Measurements from ENCODE around the gene ARVCF. TPM values are rescaled to one million over a fixed set of nuclear protein-coding genes. Genes with fewer than 3 reads are reported as not detected.

Gene ARVCF
- total RNA-seq, 1 donor from 2014 or later, result 26.8 TPM

DNA sequence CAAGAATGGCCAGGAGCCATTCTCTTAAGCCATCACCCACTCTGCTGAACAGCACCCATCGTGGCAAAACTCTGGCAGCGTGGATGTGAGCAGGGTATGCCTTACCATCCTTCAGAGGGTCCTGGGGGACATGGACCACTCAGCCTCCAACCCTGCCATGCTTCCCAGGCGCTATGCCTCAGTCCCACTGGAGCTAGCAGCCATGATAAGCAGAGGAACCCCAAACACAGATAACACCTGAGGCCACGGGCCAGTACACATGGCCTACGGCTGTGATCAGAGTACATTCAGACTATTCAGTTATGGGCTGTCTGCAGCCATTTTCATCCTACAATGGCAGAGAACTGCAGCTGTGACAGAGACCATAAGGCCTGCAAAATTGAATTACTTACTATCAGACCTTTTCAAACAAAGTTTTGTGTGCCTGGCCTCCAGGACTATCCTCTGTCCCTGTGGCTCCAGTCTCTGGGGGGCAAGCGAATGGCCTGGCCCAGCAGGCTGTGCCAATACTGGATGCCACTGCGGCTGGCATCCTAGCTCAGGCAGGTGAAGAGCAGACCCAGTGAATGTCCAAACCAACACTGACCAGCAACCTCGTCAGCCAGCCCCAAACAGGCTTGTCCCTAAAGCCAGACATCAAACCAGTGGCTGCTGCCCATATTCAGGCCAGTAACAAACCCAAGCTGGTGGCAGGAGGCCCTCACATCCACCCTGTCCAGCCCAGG lies 6.9 kb downstream of the ARVCF start:
- DNase-seq, result peak; percentile 16
- ATAC-seq, result no peak
- intact Hi-C loops (cut with micrococcal nuclease), result loop anchor here (5.0 kb wide), 1 partner anchor 37 kb away; no protein-coding TSS in a partner anchor

DNA sequence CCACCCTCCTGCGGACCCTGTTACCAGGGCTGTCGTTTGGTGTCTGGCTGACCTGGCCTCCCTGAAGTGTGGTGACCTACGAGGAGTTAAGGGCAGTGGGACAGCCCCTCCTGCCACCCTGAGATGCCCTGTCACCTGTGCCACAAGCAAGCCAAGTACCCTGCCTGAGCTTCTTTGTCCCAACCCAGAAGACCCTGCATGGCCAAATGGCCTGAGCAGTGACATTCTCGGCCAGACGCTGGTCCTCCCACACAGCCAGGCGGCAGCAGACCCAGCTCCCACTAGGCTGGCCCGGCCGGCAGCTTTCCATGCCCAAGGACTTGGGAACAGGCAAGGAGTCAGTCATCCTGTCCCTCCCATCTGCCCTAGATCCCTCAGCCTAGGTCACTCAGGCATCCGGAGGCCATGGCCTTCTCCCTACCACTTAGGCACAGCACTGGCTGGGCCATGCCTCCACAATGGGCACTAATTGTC lies 7.6 kb downstream of the ARVCF start:
- ATAC-seq (no peak), DNase-seq (peak; percentile 18)
- intact Hi-C loops (cut with micrococcal nuclease), result no loop called here

DNA sequence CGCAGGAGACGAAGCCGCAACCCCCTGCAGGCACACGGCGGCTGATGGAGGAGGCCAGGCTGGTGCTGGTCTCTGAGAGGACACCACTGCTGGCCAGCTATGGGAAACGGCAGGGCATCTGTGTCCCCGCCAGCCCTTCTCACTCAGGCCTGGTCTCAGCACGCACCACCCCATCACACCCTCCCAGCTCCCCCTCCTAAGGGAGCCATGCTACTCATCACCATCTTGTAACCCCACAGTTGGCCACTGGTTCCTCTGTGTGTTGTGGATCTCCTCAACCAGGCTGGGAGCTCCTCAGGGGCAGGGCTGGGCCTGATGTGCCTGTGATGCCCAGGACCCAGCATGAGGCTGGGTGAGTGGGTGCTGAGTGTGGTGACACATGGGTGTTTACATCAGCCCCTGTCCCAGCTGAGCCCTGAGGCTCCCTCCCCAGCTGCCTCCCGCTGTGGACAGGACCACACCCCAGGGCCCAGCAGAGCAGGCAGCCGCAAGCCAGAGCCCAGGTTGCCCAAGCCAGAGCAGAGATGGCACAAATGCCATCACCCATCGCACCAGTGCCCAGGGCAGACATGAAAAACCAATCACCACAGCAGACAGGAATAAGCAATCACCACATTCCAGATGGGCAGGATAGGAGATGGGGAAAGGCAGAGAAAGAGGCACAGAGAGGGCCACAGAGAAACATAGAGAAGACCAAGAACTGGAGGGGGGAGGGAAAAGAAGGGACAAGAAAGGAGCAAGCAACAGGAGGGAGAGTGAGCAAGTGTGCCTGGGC lies 8.2 kb downstream of the ARVCF start:
- DNase-seq (peak; percentile 21), ATAC-seq (no peak)
- intact Hi-C loops (cut with micrococcal nuclease), result no loop called here

GRCh38 chr22:20004464-20004863 lies 12.2 kb downstream of the ARVCF start:
- intact Hi-C loops (cut with micrococcal nuclease), result no loop called here
- no peak for ATAC-seq
- no peak for DNase-seq

- no peak for ATAC-seq
- no peak for DNase-seq
- intact Hi-C loops (cut with micrococcal nuclease), result no loop called here
Measured at GRCh38 chr22:20003304-20003703, 13.3 kb downstream of the ARVCF start.

GRCh38 chr22:20002636-20003035 lies 14.0 kb downstream of the ARVCF start:
- ATAC-seq (no peak), DNase-seq (no peak)
- intact Hi-C loops (cut with micrococcal nuclease), result no loop called here

DNA sequence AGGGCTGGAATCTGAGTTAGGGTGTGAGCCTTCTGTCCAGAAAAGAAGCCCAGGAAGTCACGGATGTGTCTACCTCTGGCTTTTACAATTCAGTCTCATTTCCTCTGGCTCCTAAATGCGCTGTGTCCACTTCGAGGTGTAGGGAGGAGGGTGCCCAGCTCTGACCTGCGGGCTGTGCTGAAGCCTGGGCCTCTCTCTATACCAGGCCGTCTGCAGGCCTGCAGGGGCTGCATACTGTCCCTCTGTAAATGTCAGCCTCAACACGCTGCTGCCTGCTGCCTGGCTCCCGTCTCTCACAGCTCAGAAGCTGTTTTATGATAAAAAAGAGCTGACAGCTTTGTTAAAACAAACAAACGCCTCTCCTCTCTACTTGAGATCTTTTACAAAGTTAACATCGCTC lies 14.5 kb downstream of the ARVCF start:
- intact Hi-C loops (cut with micrococcal nuclease), result no loop called here
- peak; percentile 30 for DNase-seq

DNA sequence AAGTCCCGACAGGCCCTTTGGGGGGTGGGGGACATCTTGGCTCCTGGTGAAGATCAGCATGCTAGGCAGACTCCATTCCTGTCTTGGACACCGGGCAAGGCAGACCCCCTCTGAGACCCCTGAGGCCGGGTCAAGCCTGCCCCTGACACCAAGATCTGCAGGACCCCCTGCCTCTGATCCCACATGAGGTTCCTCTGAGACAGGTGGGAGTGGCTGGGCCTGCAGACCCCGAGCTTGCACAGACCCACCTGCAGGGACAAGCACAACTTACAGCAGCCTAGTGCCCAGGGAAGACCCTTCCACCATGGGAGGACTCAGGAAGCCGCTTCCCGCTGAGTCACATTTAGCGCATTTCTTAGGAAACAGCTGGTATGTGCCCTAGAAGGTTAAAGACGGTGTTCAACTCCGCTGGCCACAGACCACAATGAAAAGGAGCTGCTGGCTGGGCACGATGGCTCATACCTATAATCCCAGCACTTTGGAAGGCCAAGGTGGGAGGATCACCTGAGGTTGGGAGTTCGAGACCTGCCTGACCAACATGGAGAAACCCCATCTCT lies 15.5 kb downstream of the ARVCF start:
- ATAC-seq (no peak), DNase-seq (no peak)
- intact Hi-C loops (cut with micrococcal nuclease), result no loop called here

More for the DNA sequence above, 14.5 kb downstream of the ARVCF start:
- ATAC-seq, result peak; percentile 31

DNA sequence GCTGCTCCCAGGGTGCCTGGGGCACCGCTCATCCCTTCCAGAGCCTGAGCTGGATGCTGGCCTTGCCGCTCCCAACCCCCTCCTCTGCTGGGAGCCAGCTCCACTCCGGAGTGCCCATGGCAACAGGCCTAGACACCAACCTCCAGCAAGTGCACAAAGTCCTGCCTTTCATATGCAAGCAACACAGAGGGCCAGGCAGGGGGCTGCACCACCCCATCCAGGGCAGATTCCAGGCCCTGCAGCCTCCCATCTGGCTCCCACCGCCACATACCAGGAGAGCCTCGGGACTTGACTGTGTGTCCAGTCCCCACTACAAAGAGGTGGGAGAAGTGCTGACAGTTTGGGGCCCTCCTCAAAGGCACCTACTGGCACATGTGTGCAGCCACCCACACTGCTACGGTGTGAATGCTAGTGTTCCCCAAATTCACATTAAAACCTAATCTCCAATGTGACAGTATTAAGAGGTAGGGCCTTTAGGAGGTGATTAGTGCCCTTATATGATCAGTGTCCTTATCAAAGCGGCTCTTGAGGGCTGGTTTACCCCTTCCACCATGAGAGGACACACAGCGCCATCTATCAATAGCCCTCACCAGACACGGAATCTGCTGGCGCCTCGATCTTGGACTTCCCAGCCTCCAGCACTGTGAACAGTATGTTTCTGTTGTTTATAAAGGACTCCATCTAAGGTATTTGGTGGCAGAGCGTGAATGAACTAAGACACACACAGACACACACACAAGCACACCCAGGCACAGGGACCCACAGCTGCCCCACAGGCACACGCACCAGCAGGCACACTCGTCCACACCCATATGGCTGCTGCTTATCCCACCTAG lies 16.2 kb downstream of the ARVCF start:
- intact Hi-C loops (cut with micrococcal nuclease), result no loop called here
- ATAC-seq (peak; percentile 86), DNase-seq (peak; percentile 79)

DNA sequence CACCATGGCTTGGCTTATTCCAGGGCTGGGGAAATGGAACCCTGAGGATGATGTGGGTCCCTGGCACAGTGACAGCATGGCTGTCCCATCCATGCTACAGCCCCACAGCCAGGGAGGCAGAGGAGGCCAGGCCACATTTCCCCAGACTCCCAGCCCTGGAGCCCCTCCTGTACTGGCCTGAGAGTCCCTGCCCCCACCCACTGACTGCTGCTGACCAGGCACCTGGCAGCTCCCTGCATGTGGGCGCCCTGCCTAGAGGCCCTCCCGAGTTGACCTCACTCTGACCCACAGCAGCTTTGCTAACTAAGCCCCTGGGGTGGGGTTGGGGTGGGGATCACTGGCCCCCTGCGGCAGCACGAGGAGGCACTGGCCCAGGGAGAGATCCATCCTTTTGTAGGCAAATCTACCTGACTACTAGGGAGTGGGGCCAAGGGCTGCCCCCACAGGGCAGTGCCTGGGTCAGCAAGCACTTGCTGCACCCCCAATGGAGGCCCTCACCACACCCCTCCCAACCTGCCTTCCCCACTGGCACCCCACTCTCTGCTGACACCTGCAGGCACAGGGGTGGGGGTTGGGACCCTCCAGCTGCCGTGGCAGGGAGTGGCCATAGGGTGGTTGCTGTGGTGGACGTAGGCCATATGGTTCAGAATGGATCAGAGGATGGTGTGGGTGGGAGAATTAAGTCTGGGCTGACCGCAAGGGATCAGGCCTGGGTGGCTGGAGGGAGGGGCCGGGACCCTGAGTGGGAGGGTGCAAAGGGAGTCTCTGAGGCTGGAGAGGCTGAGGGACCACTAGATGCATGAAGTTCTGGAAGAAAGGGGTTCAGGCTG lies 17.4 kb downstream of the ARVCF start:
- DNase-seq (peak; percentile 48), ATAC-seq (peak; percentile 36)
- intact Hi-C loops (cut with micrococcal nuclease), result no loop called here

- intact Hi-C loops (cut with micrococcal nuclease), result no loop called here
- peak; percentile 26 for DNase-seq
- no peak for ATAC-seq
Measured at GRCh38 chr22:19998232-19998951, 18.2 kb downstream of the ARVCF start.

DNA sequence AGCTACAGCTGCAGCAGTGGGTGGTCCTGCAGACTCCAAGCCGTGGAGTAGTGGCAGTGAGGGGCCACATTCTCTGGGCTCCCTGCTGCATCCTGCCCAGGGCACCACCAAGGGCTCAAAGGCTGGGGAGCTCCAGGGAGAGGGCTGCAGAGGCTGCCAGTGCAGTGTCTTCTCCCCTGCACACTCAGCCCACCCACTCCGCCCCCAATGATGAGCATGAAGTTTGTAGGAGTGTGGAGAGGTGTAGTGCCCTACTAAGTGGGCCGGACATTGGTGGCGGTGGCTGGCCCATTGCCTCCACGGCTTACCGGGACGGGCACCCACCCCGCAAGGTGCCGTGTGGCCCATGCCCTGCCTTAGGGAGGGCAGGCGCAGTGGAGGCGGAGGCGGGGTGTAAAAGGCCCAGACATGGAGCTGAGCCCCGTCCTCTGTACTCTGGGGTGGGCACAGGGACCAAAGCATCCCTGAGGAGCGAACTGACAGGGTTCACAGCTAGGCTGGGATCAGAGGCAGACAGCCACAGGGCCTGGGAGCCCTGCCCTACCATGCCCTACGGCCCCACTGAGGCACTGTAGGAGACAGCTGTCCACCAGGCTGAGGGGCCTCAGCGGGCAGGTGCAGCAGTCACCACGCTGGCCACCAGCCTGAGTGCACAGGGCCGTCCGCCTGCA lies 18.9 kb downstream of the ARVCF start:
- DNase-seq, result peak; percentile 18
- intact Hi-C loops (cut with micrococcal nuclease), result no loop called here
- no peak for ATAC-seq

DNA sequence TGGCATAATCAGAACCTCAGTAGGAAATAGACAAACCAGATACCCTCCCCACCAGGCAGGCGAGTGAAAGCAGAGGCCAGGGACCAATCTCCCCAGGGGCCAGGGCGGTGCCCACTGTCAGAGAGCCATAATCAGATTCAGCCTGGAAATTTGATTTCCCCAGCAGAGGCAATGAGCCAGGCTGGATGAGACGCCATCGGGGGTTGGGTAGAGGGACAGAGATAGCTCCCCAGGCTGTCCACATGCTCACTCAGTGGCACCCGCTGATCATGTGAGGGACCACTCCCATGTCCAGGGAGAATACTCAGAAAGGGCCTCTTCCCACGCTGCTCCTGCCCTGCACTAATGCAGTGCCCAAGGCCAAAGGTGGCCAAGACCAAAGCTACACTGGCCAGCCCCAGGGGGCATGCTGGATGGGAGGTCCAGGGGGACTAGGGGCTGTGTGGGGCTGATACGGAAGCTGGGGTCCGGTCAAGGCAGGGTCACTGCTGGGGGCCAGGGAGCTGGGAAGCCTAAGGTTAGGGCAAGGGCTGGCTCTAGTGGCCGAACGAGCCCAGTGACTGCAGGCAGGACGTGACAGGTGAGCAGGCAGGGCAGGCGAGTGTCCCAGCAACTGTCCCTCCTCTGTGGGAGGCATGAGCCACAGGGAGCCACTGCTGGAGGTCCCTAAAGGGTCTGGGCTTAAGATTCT lies 19.8 kb downstream of the ARVCF start:
- intact Hi-C loops (cut with micrococcal nuclease), result no loop called here
- DNase-seq (peak; percentile 16), ATAC-seq (no peak)

GRCh38 chr22:19995611-19996339 lies 20.8 kb downstream of the ARVCF start:
- intact Hi-C loops (cut with micrococcal nuclease), result no loop called here
- ATAC-seq (no peak), DNase-seq (peak; percentile 28)

DNA sequence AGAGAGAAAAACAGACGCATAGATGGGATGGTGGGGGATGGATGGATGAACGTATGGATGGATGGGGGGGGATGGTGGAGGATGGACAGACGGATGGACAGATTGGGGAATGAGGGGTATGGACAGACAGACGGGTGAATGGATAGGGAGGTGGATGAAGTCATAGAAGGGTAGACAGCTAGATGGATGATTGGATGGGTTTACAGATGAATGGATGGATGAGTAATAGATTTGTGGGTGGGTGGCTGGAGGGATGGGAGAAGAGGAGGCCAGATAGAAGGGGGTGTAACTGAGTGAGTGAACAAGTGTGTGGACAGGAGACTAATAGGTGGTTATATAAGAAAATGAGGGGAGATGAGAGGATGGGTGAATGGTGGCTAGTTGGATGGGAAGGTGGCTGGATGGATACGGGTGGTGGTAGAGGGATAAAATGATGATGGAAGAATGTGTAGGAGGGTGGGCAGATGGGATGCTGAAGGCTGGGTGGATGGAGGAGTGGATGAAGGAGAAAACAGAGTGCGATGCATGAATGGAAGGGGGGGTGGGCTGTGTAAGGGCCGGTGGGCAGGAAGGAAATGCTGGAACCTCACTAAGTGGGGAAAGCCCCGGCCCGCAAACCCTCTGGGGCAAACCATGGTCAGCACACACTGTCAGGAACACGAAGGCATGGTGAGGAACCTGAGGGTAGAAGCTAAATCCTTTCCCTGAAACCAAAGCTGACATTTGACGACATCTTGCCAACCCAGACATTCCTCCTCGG lies 21.6 kb downstream of the ARVCF start:
- intact Hi-C loops (cut with micrococcal nuclease), result no loop called here
- DNase-seq, result peak; percentile 19

More for the DNA sequence above, 21.6 kb downstream of the ARVCF start:
- ATAC-seq, result no peak
